HG03196 (cell line): ENCODE data around the gene ZNF568.
A peak's percentile ranks its signal among the peaks of the same experiment; 100 is the strongest.

ENCODE experiments used
- ATAC-seq: cut with Tn5 transposase; IDR thresholded peaks from one replicate; pipeline ENCODE4 v1.9.1; 2021; ENCODE audit not compliant: unreplicated experiment

Gene ZNF568

GRCh38 chr19:36915992-36916830 is at the start of gene ZNF568, which contains the start of gene ZNF829:
TSS of gene ZNF568 (plus strand) at chr19:36916332. CDS start at chr19:36922771, 6,439 bp downstream.
TSS of gene ZNF829 (minus strand) at chr19:36916291. CDS start at chr19:36915167, 1,124 bp downstream.
- peak; percentile 81 for ATAC-seq

GRCh38 chr19:36876993-36877938 is 38.9 kb upstream of the ZNF568 start:
- no peak for ATAC-seq

- ATAC-seq = no peak
These were observed 24.3 kb upstream of the ZNF568 start for GRCh38 chr19:36891768-36892357.

- no peak for ATAC-seq
These were observed 21.2 kb upstream of the ZNF568 start for GRCh38 chr19:36894849-36895383.

GRCh38 chr19:36898422-36898821 is 17.7 kb upstream of the ZNF568 start:
- no peak for ATAC-seq

GRCh38 chr19:36916991-36917390 is 859 bp downstream of the ZNF568 start:
- ATAC-seq = no peak

GRCh38 chr19:36918090-36918489 is 2.0 kb downstream of the ZNF568 start:
- ATAC-seq = no peak

GRCh38 chr19:36931684-36932083 is 15.6 kb downstream of the ZNF568 start:
- no peak for ATAC-seq

- no peak for ATAC-seq
These were observed 23.0 kb downstream of the ZNF568 start for GRCh38 chr19:36939153-36939552.

- ATAC-seq = no peak
These were observed 34.4 kb downstream of the ZNF568 start for GRCh38 chr19:36950335-36951119.

GRCh38 chr19:36962346-36962745 is 46.2 kb downstream of the ZNF568 start:
- no peak for ATAC-seq

- no peak for ATAC-seq
These were observed 47.1 kb downstream of the ZNF568 start for GRCh38 chr19:36963280-36963679.

GRCh38 chr19:36972571-36972970 is 56.4 kb downstream of the ZNF568 start:
- no peak for ATAC-seq

GRCh38 chr19:36973021-36973843 is 57.1 kb downstream of the ZNF568 start:
- ATAC-seq = no peak

GRCh38 chr19:36973844-36974195 is 57.7 kb downstream of the ZNF568 start:
- ATAC-seq = no peak

- ATAC-seq = no peak
These were observed 70.0 kb downstream of the ZNF568 start for GRCh38 chr19:36986131-36986530.

GRCh38 chr19:36986601-36987000 is 70.5 kb downstream of the ZNF568 start:
- ATAC-seq = no peak

GRCh38 chr19:36987091-36987490 is 71.0 kb downstream of the ZNF568 start:
- ATAC-seq = no peak

GRCh38 chr19:36997152-36997842 is 81.2 kb downstream of the ZNF568 start:
- ATAC-seq = no peak
